Sciatic nerve (tissue), 2 donors: ENCODE measurements around the gene SLC13A4. TPM values are rescaled to one million over a fixed set of nuclear protein-coding genes. Genes with fewer than 3 reads are reported as not detected.
"Not testable (repeated sequence)": the region's sequence is repeated elsewhere in the genome, so short reads cannot be mapped to it uniquely, and the experiment has no call there.

ENCODE experiments used
- ATAC-seq: fragments of 200-7000 bp; cut with Tn5 transposase; one replicate; pipeline ENCODE4 v1.9.1; 2020; ENCODE audit warnings: mild to moderate bottlenecking, moderate library complexity
- DNase-seq: peaks from one replicate; pipeline ENCODE4 v3.0.0-alpha.2; 2020; ENCODE audit warnings: low spot score
- intact Hi-C: fragments of 100-400 bp; cut with DNase I; formaldehyde crosslinking; loops from one replicate; pipeline ENCODE4 v1.14.2; 2022
- total RNA-seq: library from RNA; stranded (reverse); fragmentation: NEBNext Ultra II Directional; extraction: Animal tissue kit (Norgen Biotek cat#: 25700); gene quantifications from one replicate; pipeline ENCODE4 v1.2.1, GENCODE V29; 2021
- donor health status: DM: no; HTN: no; CAD: no.
- donor health status: DM: no; HTN: no; CAD: no.

Gene SLC13A4
- total RNA-seq, 1 donor from 2014 or later, result 0.27 TPM

DNA sequence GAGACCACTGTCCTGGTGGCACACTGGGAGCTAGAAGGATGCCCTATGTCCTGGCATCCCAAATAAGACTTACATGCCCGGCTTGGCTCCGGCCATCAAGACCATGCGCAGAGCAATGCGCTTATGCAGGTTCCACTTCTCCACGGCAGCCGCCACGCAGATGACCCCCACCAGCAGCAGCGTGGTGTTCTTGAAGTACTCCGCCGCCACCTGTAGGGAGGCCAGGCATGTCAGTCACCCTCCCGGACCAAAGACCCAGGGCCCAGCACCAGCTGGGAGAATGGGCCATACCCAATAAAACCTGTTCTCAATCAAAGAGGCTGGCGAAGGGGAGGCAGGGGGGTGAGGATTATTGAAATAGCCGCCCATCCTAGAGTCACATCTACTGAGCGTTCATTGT, 19.9 kb downstream of the SLC13A4 start:
- ATAC-seq (no peak), DNase-seq (no peak)
- intact Hi-C loops, result no loop called here

DNA sequence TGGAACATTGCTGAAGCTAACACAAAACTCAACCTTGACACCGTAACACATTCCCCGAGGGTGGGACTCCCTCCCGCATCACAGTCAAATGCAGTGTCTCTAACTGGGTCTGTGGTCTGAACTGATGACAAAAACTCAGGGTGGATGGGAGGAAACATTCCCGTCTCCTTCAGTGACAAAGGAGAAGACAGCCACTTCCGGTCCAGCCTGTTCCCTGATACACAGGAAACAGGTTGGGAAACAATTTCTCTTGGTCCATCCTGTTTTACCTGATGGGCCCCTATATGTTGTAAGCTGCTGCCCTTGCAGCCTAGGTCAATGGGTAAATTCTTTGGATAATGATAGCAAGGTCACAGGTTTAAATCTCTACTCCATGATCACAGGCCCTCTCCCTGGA, 20.4 kb downstream of the SLC13A4 start:
- DNase-seq (no peak), ATAC-seq (no peak)
- intact Hi-C loops, result no loop called here

DNA sequence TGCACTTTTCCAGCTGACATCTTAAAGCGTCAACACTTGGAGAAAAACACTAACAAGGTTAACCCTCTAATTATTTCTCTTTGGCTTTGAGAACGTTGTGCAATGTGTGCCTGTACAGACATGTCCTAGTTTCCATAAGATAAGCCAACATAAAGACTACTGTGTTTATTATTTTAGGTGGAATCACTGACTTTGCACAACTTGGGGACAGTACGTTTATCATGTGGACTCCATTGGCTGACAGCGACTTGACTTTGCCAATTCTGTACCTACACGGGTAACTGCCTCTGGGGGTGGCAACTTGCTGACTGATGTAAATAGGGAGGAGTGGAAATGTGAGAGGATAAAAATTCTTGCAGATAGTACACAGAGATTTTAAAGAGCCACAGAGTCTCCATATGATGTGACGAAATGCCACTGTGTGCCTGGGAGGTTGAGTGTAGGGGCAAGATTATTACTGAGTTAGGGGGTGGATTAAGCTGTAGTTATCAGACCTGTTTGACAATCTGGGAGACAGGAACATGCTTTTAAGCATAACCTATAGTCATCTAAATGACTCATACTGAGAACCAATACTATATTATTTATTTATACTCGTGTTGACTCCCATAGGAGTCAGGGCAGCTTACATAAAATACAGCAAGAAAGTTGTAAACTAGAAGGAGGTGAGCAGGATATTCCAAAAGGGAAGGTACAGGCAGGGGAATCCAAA, 21.0 kb downstream of the SLC13A4 start:
- ATAC-seq (no peak), DNase-seq (no peak)
- intact Hi-C loops, result no loop called here

DNA sequence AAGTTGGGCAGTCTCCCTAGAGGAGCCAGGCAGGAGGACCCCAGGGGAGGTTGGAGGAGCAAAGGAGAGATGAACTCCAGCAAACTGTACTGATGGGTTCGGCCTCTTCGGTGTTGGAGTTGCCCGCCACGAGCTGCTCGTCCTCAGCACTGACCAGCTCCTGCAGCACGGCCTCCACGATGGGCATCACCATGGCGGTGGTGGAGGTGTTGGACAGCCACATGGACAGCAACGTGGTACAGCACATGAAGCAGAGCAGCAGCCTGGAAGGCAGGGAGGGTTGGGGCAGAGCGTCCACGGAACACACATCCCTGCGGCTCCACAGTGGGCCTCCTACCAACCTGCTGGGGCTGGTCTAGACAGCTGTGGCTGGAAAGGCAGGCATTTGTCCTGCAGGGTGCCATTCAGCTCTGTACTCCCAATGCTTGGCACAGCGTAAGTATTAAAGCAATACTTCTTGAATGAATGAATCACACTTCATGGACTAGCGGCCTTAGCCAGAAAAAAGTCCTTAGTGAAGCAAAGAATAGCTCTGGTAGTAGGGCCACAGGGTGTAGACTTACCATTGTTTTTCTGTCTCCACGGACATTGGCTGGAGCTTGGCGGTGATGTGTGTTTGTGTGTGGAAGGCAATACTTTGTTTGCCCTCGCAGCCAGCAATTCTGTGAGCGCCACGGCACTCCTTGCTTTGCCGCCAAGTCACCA, 21.8 kb downstream of the SLC13A4 start:
- ATAC-seq (no peak), DNase-seq (no peak)
- intact Hi-C loops, result no loop called here

DNA sequence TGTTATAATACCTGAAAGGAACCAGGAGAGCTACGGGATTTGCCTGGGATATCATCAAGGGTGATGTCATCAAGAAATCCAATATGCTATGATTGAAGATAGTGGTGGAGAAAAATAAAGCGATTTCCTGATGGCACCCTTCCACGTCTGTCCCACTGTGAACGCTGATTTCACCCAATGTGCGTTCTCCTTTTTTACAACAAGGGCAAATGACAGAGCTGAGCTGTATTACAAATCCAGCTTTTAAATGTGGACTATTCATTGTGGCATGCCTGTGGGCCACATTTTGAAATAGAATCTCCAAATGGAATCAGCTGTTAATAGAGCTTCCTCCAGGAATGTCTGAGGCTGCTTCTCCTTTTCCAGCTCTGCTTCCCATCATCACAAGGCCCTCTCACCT, 23.3 kb downstream of the SLC13A4 start:
- no peak for DNase-seq
- intact Hi-C loops, result no loop called here
- no peak for ATAC-seq

DNA sequence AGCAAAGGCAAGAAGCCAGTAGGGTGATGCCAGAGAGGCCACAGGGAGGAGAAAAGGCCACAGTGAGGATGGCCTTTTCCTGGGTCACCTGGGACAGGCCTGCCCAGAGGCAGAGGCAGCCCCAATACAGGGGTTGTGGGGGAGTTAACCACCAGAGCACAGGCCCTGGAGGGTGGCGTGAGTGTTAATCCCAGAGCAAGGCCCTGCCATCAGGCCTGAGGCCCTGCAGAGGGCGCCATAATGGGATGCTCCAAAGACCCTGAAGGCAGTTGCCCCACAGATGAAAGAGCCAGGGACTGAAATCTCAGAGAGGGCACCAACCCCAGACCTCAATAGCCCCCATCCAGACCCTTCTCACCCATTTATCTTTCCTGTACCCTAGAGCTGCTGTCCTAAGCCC, 23.9 kb downstream of the SLC13A4 start:
- peak; percentile 23 for ATAC-seq
- no peak for DNase-seq
- intact Hi-C loops, result no loop called here

DNA sequence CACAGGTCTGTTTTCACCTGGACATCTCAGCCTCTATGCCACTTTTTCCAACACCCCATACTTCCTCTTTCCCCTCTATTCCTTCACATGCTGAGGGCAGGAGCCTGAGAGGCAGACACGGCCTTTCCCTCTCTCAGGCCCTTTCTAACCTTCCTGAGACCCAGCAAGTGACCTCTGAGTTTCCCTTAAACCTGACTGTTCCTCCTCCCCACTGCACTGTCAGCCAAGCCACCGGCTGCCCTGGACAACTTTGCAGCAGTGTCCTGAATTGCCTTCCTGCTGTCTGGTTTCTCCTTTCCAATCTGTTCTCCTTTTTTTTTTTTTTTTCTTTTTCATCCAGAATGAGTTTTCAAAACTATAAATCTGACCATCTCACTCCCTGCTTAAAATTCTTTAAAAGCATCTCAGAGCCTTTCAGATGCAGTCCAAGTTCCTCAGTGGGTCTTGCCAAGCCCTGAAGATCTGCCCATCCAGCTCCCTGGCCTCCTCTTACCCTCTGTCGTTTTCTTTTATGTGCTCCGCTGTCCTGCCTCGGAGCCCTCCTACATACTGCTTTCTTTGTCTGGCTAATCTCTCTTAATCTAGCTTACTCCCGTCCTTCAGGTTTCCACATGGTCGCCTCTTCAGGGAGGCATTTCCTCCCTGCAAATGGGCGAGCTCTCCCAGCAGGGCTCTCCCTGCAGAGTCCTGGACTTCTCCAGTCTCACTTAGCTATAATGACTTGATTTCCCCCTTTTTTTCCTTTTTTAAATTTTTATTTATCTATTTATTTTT, 30.5 kb downstream of the SLC13A4 start:
- intact Hi-C loops, result no loop called here
- DNase-seq (no peak), ATAC-seq (no peak)

DNA sequence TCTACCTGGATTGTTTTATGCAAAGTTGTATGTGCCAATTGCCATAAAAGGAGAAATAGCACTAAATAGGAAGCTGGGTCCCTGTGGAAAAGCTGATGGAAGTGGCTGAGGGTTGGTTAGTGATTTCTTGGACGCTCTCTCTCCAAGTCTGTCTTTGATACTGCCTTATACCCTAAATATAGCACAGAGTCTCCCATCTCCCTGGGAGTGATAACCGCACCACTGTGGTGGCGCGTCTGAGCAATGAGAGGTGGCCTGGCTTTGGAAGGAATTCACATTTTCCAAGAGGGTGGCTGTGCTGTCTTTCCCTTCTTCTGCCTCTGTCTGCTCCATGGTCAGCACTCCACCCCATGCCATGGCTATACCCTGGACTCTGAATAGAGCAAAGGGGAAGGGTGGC, 34.4 kb downstream of the SLC13A4 start:
- intact Hi-C loops, result no loop called here
- ATAC-seq (no peak), DNase-seq (no peak)

DNA sequence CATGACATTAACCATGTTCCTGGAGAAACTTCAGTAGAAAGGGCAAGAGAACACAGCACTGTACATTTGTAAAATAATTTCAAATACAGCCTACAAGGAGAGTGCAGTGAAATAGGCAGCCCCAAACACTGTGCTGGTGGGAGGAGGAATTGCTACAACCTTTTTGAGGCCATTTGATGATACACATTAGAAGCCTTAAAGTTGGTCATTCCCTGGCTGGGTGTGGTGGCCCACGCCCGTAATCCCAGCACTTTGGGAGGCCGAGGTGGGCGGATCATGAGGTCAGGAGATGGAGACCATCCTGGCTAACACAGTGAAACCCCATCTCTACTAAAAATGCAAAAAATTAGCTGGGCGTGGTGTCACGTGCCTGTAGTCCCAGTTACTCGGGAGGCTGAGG, 35.4 kb downstream of the SLC13A4 start:
- ATAC-seq, intact Hi-C loops, DNase-seq: not testable (repeated sequence)

DNA sequence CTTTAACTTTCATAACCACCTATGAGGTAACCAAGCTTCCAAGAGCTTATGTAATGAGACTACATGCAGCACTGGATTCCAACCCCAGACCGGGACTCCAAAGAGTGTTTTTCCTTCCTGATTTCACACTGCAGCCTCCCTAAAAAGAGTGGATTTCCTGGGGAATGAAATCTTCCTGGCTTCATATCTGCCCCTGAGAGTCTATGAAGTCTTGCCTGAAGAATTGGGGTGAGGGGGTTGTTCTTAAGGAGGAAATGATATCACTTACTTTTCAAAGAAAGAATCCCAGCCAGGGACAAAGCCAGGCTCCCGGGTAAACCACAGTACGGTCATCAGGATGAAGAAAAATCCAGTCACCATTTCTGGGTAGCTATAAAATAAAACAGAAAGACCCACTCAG, 35.9 kb downstream of the SLC13A4 start:
- no peak for DNase-seq
- ATAC-seq, result no peak

DNA sequence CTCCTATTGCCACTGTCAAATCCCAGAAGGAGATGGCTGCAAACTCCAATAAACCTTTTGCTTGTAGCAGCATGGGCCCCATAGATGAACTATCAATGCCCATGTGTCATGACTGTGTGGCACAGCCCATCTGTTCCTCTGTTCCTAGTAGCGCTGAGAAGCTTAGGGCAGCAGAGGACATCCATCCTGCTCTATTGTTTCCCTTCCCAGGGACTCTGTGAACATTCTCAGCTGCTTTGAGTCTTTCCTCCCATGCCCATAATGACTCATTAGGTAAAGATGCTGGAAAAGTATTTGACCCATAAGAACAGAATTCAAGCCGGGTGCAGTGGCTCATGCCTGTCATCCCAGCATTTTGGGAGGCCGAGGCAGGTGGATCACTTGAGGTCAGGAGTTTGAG, 37.4 kb downstream of the SLC13A4 start:
- DNase-seq (no peak), ATAC-seq (no peak)
- intact Hi-C loops, result no loop called here

More for the DNA sequence above, 35.9 kb downstream of the SLC13A4 start:
- intact Hi-C loops, result no loop called here

DNA sequence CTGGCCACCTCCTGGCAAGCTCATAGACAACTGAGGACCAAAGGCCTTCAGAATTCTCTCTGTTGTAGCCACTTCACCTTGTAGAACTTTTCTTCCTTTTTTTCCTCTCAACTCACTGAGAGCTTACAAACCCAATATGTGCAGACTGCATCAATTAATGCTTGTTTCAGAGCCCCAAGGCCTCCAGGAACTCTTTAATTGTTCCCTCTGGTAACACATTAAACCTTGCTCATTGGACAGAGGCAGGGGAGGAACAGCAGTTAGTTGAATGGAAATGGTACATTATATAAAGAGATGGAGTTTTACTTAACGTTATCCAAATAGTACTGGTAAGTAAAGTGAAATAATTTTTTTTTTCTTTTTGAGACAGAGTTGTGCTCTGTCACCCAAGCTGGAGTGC, 40.5 kb downstream of the SLC13A4 start:
- no peak for ATAC-seq
- DNase-seq, result no peak
- intact Hi-C loops, result no loop called here

DNA sequence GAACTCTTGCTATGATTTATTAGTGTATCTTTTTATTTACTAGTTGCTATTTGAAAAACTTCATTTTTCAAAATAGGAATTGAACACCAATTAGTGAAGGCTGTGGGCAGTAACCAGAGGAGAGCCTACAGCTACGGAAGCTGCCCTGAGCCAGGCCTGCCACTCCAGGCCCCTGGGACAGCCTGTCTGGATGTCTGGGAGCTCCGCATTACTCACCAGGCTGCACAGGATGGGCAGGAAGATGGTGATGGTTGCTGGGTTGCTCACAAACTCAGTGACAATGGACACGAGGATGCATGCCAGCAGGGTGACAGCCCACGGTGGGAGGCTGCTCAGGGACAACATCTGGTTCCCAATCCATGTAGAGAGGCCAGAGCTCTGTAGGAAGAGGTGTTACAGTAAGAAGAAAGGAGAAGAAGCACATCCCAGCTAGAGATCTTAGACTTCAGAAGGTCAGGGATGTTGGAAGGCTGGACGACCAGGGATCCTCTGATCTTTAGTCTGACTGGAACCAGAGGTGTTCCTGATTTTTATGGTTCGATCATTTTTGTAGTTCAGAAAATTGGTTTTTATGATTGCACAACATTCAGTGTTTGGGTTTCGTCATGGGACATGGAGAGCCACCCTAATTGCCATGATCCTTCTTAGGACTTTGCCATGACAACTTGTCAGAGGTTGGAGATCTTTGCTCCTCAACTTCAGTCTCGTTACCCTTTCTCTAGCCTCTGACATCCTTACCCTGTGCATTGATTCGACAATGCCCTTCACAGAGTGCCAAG, 42.5 kb downstream of the SLC13A4 start:
- intact Hi-C loops, result no loop called here
- no peak for DNase-seq
- ATAC-seq, result no peak

DNA sequence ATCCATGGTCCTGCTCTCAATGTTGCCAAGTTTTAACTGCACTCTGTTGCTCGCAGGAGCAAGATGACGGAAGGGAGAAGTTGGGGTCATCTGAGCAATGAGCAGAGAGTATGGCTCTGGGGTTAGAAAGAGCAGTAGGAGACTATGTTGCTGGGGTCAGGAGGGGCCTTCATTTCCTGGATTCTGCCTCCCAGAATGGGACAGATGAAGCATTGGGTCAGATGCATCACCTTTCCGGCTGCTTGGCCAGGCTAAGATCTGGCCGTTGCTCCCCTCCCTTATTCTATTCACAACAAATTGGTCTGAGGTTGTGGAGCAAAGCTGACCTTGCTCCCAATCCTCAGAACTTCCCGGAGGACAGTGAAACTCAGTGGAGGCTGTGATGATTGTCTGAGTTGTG, 43.3 kb downstream of the SLC13A4 start:
- ATAC-seq (no peak), DNase-seq (no peak)
- intact Hi-C loops, result no loop called here

DNA sequence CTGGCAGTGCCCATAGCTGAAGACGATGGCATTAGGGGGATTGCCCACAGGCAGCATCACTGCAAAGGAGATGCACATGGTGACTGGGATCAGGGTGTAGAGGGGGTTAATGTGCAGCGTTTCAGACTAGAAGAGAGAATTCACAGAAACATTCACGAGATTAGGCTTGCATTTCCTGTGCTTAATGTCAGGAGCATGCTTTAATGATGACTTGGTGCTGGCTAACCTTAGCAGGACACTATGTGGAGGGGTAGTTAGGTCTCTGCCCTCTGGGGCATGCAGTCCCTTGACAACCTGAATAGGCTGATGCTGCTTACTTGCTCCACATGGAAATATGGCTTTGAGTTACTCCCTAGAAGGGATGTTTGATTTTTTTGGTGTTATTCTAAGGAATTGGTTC, 43.9 kb downstream of the SLC13A4 start:
- DNase-seq (no peak), ATAC-seq (no peak)
- intact Hi-C loops, result no loop called here

DNA sequence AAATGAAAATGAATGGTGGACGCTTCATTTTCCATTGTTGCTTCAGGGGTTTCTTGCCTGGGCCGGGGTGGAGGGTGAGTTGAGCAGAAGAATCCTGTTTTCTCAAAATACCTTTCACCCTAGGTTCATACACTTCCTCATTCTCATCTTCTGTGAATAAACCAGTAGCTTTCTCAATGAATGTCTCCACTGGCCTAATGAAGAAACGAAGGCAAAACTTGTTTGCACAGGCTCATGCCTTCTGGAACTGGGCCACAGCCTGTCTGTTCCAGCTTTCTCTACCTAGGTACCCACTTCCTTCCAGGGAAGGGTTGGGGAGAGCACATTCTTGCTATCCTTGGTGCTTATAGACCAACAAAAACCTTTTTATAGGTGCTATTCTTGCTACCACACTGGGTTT, 44.4 kb downstream of the SLC13A4 start:
- ATAC-seq (no peak), DNase-seq (no peak)
- intact Hi-C loops, result no loop called here

DNA sequence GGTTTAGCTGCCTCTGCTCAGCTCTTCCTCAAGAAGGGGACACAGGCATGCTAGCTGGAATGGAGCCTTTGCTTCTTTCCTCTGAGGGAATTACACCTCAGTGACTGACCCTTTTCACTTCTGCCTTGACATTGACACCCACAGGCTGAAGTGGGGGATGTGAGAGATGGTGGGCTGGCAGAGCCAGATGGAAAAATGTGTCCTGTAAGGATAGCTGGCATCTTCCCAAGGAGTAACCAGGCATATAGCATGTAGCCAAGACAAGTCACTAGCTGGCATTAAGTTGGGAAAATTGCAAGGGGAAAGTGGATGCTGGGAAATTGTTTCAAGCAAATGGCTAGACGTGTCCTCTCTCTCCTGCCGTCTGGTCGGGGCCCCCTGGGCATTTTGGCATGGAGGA, 45.8 kb downstream of the SLC13A4 start:
- intact Hi-C loops, result no loop called here
- no peak for ATAC-seq

DNA sequence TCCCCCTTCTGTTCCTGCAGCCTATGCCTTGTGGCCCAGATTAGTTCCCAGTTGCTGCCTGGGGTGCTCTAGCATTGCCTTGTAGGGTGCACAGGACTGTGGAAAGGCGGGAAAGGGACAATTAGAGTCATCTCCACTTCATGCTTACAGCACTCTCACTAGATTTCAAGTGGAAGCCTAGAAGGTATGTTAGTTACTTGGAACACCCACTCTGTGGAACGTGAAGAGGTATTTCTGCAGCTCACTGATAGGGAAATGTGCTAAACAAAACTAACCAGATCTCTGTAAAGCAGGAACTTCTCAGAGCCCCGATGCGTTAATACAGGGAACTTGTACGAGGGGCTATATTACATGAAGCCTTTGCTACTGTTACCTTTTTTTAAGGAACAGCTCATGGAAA, 46.2 kb downstream of the SLC13A4 start:
- intact Hi-C loops, result no loop called here
- DNase-seq (no peak), ATAC-seq (no peak)

More for the DNA sequence above, 45.8 kb downstream of the SLC13A4 start:
- DNase-seq, result no peak
